IMR-90 (cell line): ENCODE data around the gene DYNLT4. TPM values are rescaled to one million over a fixed set of nuclear protein-coding genes. Genes with fewer than 3 reads are reported as not detected.

Experiments used
- ATAC-seq: fragments of 200-7000 bp; cut with Tn5 transposase; 2 replicates; pipeline ENCODE4 v1.9.1; 2020; ENCODE audit warnings: low read depth, mild to moderate bottlenecking, moderate library complexity
- BruUV-seq: library from RNA; stranded (reverse); fragments of 400-500 nt; replicated peaks from 2 replicates; lab custom pipeline; 2021; lab: Mats Ljungman, UMichigan
- CTCF ChIA-PET: fragments of 300-600 bp; formaldehyde crosslinking; extraction: SDS; loops from one replicate; lab custom pipeline; 2021; ENCODE audit warnings: antibody characterized with exemption; lab: Yijun Ruan, JAX
- POLR2A ChIA-PET: fragments of 300-600 bp; sonication (Branson Sonifier 250); formaldehyde crosslinking; loops from one replicate; lab custom pipeline; 2022; ENCODE audit warnings: antibody characterized with exemption; ENCODE audit not compliant: unreplicated experiment; lab: Charles Lee
- DNase-seq: peaks from one replicate; pipeline ENCODE4 v3.0.0; 2013
- H2AFZ ChIP-seq: replicated peaks from 2 replicates; pipeline ENCODE3; 2013; ENCODE audit warnings: low read length, mild to moderate bottlenecking; ENCODE audit not compliant: poor library complexity
- H2AK5ac ChIP-seq: 2 replicates; pipeline ENCODE4 v1.6.1; 2013; ENCODE audit warnings: low read depth, low read length, inconsistent platforms
- H2AK9ac ChIP-seq: replicated peaks from 2 replicates; pipeline ENCODE3; 2013; ENCODE audit warnings: mild to moderate bottlenecking, low read depth, low read length, moderate library complexity; ENCODE audit not compliant: poor library complexity
- H2BK120ac ChIP-seq: 2 replicates; pipeline ENCODE4 v1.6.1; 2013; ENCODE audit warnings: low read depth, low read length, inconsistent platforms
- H2BK15ac ChIP-seq: 3 replicates; pipeline ENCODE4 v1.6.1; 2013; ENCODE audit warnings: low read depth, low read length, inconsistent platforms
- H2BK20ac ChIP-seq: 2 replicates; pipeline ENCODE4 v1.6.1; 2013; ENCODE audit warnings: low read depth, mild to moderate bottlenecking, inconsistent platforms, low read length, moderate library complexity
- H2BK5ac ChIP-seq: 2 replicates; pipeline ENCODE4 v1.6.1; 2013; ENCODE audit warnings: mild to moderate bottlenecking, low read depth, low read length, inconsistent platforms; ENCODE audit not compliant: poor library complexity, severe bottlenecking
- H3K14ac ChIP-seq: replicated peaks from 2 replicates; pipeline ENCODE4 v1.6.1; 2013; ENCODE audit warnings: low read depth, low read length, inconsistent platforms
- H3K18ac ChIP-seq: 2 replicates; pipeline ENCODE4 v1.6.1; 2013; ENCODE audit warnings: low read depth, low read length, control low read depth
- H3K23ac ChIP-seq: 2 replicates; pipeline ENCODE4 v1.6.1; 2013; ENCODE audit warnings: low read depth, low read length, inconsistent platforms
- H3K27ac ChIP-seq: 2 replicates; pipeline ENCODE4 v1.5.1; 2013; ENCODE audit warnings: mild to moderate bottlenecking, control low read depth, low read length; ENCODE audit not compliant: insufficient read depth
- H3K27me3 ChIP-seq: 2 replicates; pipeline ENCODE4 v1.6.1; 2013; ENCODE audit warnings: low read length; ENCODE audit not compliant: control insufficient read depth, insufficient read depth
- H3K36me3 ChIP-seq: 2 replicates; pipeline ENCODE4 v1.6.1; 2013; ENCODE audit warnings: low read length, mixed read lengths; ENCODE audit not compliant: control insufficient read depth, insufficient read depth
- H3K4ac ChIP-seq: 2 replicates; pipeline ENCODE4 v1.6.1; 2013; ENCODE audit warnings: low read depth, low read length, inconsistent platforms
- H3K4me1 ChIP-seq: 2 replicates; pipeline ENCODE4 v1.6.1; 2013; ENCODE audit warnings: low read length, mixed read lengths; ENCODE audit not compliant: control insufficient read depth, insufficient read depth
- H3K4me2 ChIP-seq: 2 replicates; pipeline ENCODE4 v1.6.1; 2013; ENCODE audit warnings: low read depth, mild to moderate bottlenecking, control low read depth, low read length, moderate library complexity
- H3K4me3 ChIP-seq: 2 replicates; pipeline ENCODE4 v1.5.1; 2013; ENCODE audit warnings: low read depth, mild to moderate bottlenecking, control low read depth, low read length, moderate library complexity; ENCODE audit not compliant: insufficient read depth
- H3K56ac ChIP-seq: 2 replicates; pipeline ENCODE4 v1.6.1; 2013; ENCODE audit warnings: low read length, inconsistent platforms; ENCODE audit not compliant: insufficient read depth; ENCODE audit errors: extremely low read depth
- H3K79me1 ChIP-seq, 2 experiments: 2 replicates each; pipeline ENCODE4 v1.6.1; 2013; ENCODE audit warnings: low read length in 2 of 2, inconsistent platforms in 1 of 2, low read depth in 1 of 2
- H3K9ac ChIP-seq: 2 replicates; pipeline ENCODE4 v1.6.1; 2013; ENCODE audit warnings: low read depth, low read length, control low read depth
- H3K9me1 ChIP-seq: 2 replicates; pipeline ENCODE4 v1.6.1; 2013; ENCODE audit warnings: low read length, inconsistent platforms; ENCODE audit not compliant: insufficient read depth
- H3K9me3 ChIP-seq: 2 replicates; pipeline ENCODE4 v1.6.1; 2013; ENCODE audit warnings: low read length; ENCODE audit not compliant: control insufficient read depth, insufficient read depth
- H4K20me1 ChIP-seq: 2 replicates; pipeline ENCODE4 v1.6.1; 2013; ENCODE audit warnings: low read length, inconsistent platforms; ENCODE audit not compliant: insufficient read depth
- H4K5ac ChIP-seq: 2 replicates; pipeline ENCODE4 v1.6.1; 2013; ENCODE audit warnings: mild to moderate bottlenecking, low read depth, low read length, control low read depth
- H4K8ac ChIP-seq, 2 experiments: 2 replicates each; pipeline ENCODE4 v1.6.1; 2013; ENCODE audit warnings: low read depth in 2 of 2, low read length in 2 of 2, control low read depth in 1 of 2, inconsistent platforms in 1 of 2
- H4K91ac ChIP-seq: 2 replicates; pipeline ENCODE4 v1.6.1; 2013; ENCODE audit warnings: low read depth, low read length, inconsistent platforms; ENCODE audit not compliant: insufficient read depth
- CEBPB ChIP-seq: IDR thresholded peaks from 2 replicates; pipeline ENCODE4 v1.6.1; 2012; ENCODE audit warnings: low read depth, low read length, improper control_type of control experiment
- CHD1 ChIP-seq: IDR thresholded peaks from 2 replicates; pipeline ENCODE4 v1.6.1; 2012; ENCODE audit warnings: low read depth, low read length, improper control_type of control experiment
- MAFK ChIP-seq: IDR thresholded peaks from 2 replicates; pipeline ENCODE4 v1.6.1; 2012; ENCODE audit warnings: low read depth, low read length, improper control_type of control experiment
- NFE2L2 ChIP-seq: fragments of 150-350 bp; IDR thresholded peaks from 2 replicates; pipeline ENCODE4 v1.6.1; 2016; ENCODE audit warnings: low read depth, mild to moderate bottlenecking, low read length
- POLR2A ChIP-seq: IDR thresholded peaks from 2 replicates; pipeline ENCODE4 v1.6.1; 2012; ENCODE audit warnings: mild to moderate bottlenecking, low read depth, low read length
- RCOR1 ChIP-seq: IDR thresholded peaks from 2 replicates; pipeline ENCODE4 v1.6.1; 2012; ENCODE audit warnings: mild to moderate bottlenecking, low read length, improper control_type of control experiment; ENCODE audit not compliant: insufficient replicate concordance
- WGBS, 2 experiments: methylation state at CpG; one replicate each; pipeline versions ENCODE4 v1.1.5 to v1.1.7; 2013; ENCODE audit warnings: missing lambda C conversion rate in 2 of 2; ENCODE audit not compliant: insufficient read length in 1 of 2; ENCODE audit errors: extremely low coverage in 2 of 2; 5-methylcytosine and 5-hydroxymethylcytosine counted together
- dilution Hi-C: fragments of 300-500 bp; cut with HindIII; formaldehyde crosslinking; loops from one replicate; pipeline ENCODE4 v1.14.3; 2018; ENCODE audit warnings: low sequenced_read_pairs; ENCODE audit not compliant: unreplicated experiment
- in situ Hi-C: fragments of 300-500 bp; cut with MboI; formaldehyde crosslinking; loops from 3 replicates; pipeline ENCODE4 v1.14.3; 2019; ENCODE audit warnings: low sequenced_read_pairs, inconsistent platforms, mixed read lengths
- intact Hi-C: fragments of 100-400 bp; cut with micrococcal nuclease; formaldehyde crosslinking; loops from 2 replicates; pipeline ENCODE4 v1.10.0; 2022
- polyA plus RNA-seq, 3 experiments: library from polyadenylated mRNA; depleted of rRNA; stranded (reverse); fragments of >200 nt; gene quantifications; 2 replicates each; pipeline ENCODE4 v1.2.3, GENCODE V29; 2012; ENCODE audit warnings: low replicate concordance in 1 of 3
- total RNA-seq: library from RNA; depleted of rRNA; stranded (reverse); fragments of >200 nt; gene quantifications from 2 replicates; pipeline ENCODE4 v1.2.3, GENCODE V29; 2012

DYNLT4 gene
- total and polyA plus RNA-seq, 2 of the 4 experiments (the other 2 are of a cell fraction) = not detected

DNA sequence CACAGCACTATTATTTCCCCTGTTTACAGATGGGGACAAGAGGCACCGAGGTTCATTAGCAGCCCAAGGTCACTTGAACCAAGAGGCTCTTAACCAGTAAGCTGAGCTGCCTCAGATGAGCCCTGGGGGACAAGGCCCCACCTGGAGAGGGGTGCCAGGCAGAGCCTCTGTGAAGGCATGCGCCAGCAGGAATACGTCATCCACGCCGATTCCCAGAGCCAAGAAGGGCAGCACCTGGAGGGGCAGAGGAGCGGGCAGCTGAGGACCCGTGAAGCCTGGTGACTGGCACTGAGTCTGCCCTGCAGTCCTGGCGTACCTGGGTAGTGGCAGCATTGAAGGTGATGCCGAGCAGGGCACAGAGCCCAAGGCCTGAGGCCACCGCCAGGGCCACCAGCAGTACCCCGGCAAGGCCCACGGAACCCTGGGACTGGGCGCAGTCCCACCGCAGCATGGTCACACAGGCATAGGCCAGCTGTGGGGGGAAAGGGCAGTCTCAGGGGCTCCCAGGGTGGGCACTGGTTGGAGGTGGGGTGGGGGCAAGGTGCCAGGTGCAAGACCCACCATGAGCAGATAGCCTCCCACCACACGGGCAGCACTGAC is 21.8 kb upstream of the DYNLT4 start:
- Histone ChIP-seq H3K4ac (no peak overlapping the region), H3K9ac (no peak overlapping the region), H3K4me3 (no peak overlapping the region), H3K9me1 (no peaks in the 10 kb centered on the region), H3K14ac (no peak overlapping the region), H2AK9ac (no peak overlapping the region), H2BK5ac (no peak overlapping the region), H3K4me1 (no peaks in the 10 kb centered on the region), H4K20me1 (no peaks in the 10 kb centered on the region), H3K56ac (no peak overlapping the region), H3K36me3 (no peaks in the 10 kb centered on the region), H2BK120ac (no peak overlapping the region), H3K4me2 (no peak overlapping the region), H2BK20ac (no peak overlapping the region), H3K18ac (no peak overlapping the region), H3K79me1 (no peaks in the 10 kb centered on the region), H3K27me3 (no peaks in the 10 kb centered on the region), H4K8ac (no peak overlapping the region), H4K5ac (no peak overlapping the region), H3K9me3 (no peaks in the 10 kb centered on the region), H3K27ac (no peak overlapping the region), H2AFZ (no peak overlapping the region), H4K91ac (no peak overlapping the region), H3K23ac (no peak overlapping the region), H2BK15ac (no peak overlapping the region), H2AK5ac (no peak overlapping the region)
- ChIA-PET CTCF (no interaction called here), POLR2A (no interaction called here)
- dilution Hi-C loops = no loop called here
- BruUV-seq = no TSS peak
- no peak for TF ChIP-seq CEBPB
- no peak for TF ChIP-seq MAFK
- TF ChIP-seq NFE2L2 = no peak
- TF ChIP-seq RCOR1 = no peak
- no peak for TF ChIP-seq POLR2A
- no peak for TF ChIP-seq CHD1
- DNase-seq (no peak), ATAC-seq (no peak)
- in situ Hi-C loops = no loop called here
- 89% methylated on average over 7 of the region's 15 CpGs; no CpG with 5 or more reads in 1 of the 2 experiments for WGBS, 2 experiments
- intact Hi-C loops = no loop called here
